Kidney (tissue), 14 donors: ENCODE measurements around the gene ZNF506. TPM values are rescaled to one million over a fixed set of nuclear protein-coding genes. Genes with fewer than 3 reads are reported as not detected.
"Not testable (repeated sequence)": the region's sequence is repeated elsewhere in the genome, so short reads cannot be mapped to it uniquely, and the experiment has no call there.

Experiments
- DNase-seq, 5 donors: peaks; one replicate each; pipeline ENCODE4 v3.0.0-alpha.2; 2013 to 2020
- FAIRE-seq: peaks from 2 replicates; lab custom pipeline; 2012; peaks lifted over from hg19 to GRCh38; lab: Jason Lieb, UNC
- H3K27ac ChIP-seq, 2 donors: one replicate each; pipeline ENCODE4 v1.7.0; 2013; ENCODE audit warnings: low read depth in 2 of 2, low read length in 2 of 2, inconsistent platforms in 1 of 2
- H3K27me3 ChIP-seq: one replicate; pipeline ENCODE4 v1.7.1; 2013; ENCODE audit warnings: low read length, inconsistent platforms; ENCODE audit not compliant: control insufficient read depth, insufficient read depth
- H3K36me3 ChIP-seq, 3 donors: one replicate each; pipeline versions ENCODE4 v1.7.0 to v1.7.1; 2013; ENCODE audit warnings: low read length in 3 of 3, control low read depth in 1 of 3, inconsistent platforms in 1 of 3; ENCODE audit not compliant: insufficient read depth in 3 of 3, control insufficient read depth in 2 of 3
- H3K4me1 ChIP-seq, 3 donors: one replicate each; pipeline versions ENCODE4 v1.7.0 to v1.7.1; 2013; ENCODE audit warnings: low read length in 3 of 3, inconsistent platforms in 1 of 3, low read depth in 1 of 3; ENCODE audit not compliant: control insufficient read depth in 2 of 3, insufficient read depth in 2 of 3
- H3K4me3 ChIP-seq, 3 donors: one replicate each; pipeline versions ENCODE4 v1.7.0 to v1.8.1; 2013; ENCODE audit warnings: low read length in 3 of 3, control low read depth in 1 of 3, inconsistent platforms in 1 of 3
- H3K9ac ChIP-seq, 3 donors: one replicate each; pipeline versions ENCODE4 v1.7.0 to v1.7.1; 2013; ENCODE audit warnings: low read length in 3 of 3, control low read depth in 1 of 3, inconsistent platforms in 1 of 3
- H3K9me3 ChIP-seq, 3 donors: one replicate each; pipeline versions ENCODE4 v1.7.0 to v1.7.1; 2013; ENCODE audit warnings: low read length in 3 of 3, control low read depth in 1 of 3, inconsistent platforms in 1 of 3; ENCODE audit not compliant: control insufficient read depth in 2 of 3, insufficient read depth in 1 of 3
- CTCF ChIP-seq: IDR thresholded peaks from 3 replicates; pipeline ENCODE4 v1.5.1; 2012; ENCODE audit warnings: mild to moderate bottlenecking, moderate library complexity, borderline replicate concordance; ENCODE audit not compliant: insufficient read depth; ENCODE audit errors: extremely low read depth
- intact Hi-C: fragments of 100-400 bp; cut with DNase I; formaldehyde crosslinking; loops from one replicate; pipeline ENCODE4 v1.11.1; 2022
- polyA plus RNA-seq: library from polyadenylated mRNA; stranded (reverse); fragments of 350-450 nt; fragmentation: Illumina TruSeq; extraction: RNeasy Lipid Tissue Mini Kit (QIAGEN cat#74804); gene quantifications from one replicate; pipeline ENCODE4 v1.2.3, GENCODE V29; 2014; ENCODE audit warnings: low read depth, low replicate concordance; ENCODE audit not compliant: insufficient read depth
- total RNA-seq: library from RNA; stranded (reverse); fragmentation: NEBNext Ultra II Directional; extraction: Animal tissue kit (Norgen Biotek cat#: 25700); gene quantifications from one replicate; pipeline ENCODE4 v1.2.1, GENCODE V29; 2021
- donor health status: control.
- donor health status: control.
- donor health status: control.
- donor health status: control.
- donor health status: control.
- donor health status: DM: yes; HTN: yes; CAD: no.
- donor health status: Normal renal cell carcinoma (clear cell type).

ZNF506 gene
- total and polyA plus RNA-seq, 2 donors from 2014 or later: 7.4 to 37.8 TPM

GRCh38 chr19:19816679-19817078 is 4.9 kb downstream of the ZNF506 start:
- H3K36me3 ChIP-seq: no peaks in the 10 kb centered on the region
- FAIRE-seq (no peak), DNase-seq (no peak)
- no peak overlapping the region for H3K9ac ChIP-seq
- no peak for TF ChIP-seq CTCF
- H3K27ac ChIP-seq: no peak overlapping the region
- H3K9me3 ChIP-seq: no peaks in the 10 kb centered on the region
- H3K4me3 ChIP-seq: no peak overlapping the region
- no peaks in the 10 kb centered on the region for H3K27me3 ChIP-seq
- H3K4me1 ChIP-seq: peaks cover 0 to 4% (median 0%) of the 10 kb centered on the region in 3 donors
- intact Hi-C loops: no loop called here

GRCh38 chr19:19811999-19812398 is 9.6 kb downstream of the ZNF506 start:
- intact Hi-C loops, FAIRE-seq, H3K27ac ChIP-seq: not testable (repeated sequence)

GRCh38 chr19:19805480-19805879 is 16.1 kb downstream of the ZNF506 start:
- no peak overlapping the region for H3K9ac ChIP-seq
- no peak overlapping the region for H3K4me3 ChIP-seq
- no peak for TF ChIP-seq CTCF
- DNase-seq: no peak
- H3K9me3 ChIP-seq: peaks cover 0 to 3% (median 0%) of the 10 kb centered on the region in 3 donors
- no peaks in the 10 kb centered on the region for H3K4me1 ChIP-seq
- H3K27me3 ChIP-seq: no peaks in the 10 kb centered on the region
- no peak overlapping the region for H3K27ac ChIP-seq
- no peak for FAIRE-seq
- peaks cover 0 to 8% (median 3%) of the 10 kb centered on the region in 3 donors for H3K36me3 ChIP-seq
- intact Hi-C loops: no loop called here

More at GRCh38 chr19:19811999-19812398, 9.6 kb downstream of the ZNF506 start:
- H3K9me3 ChIP-seq, DNase-seq, H3K36me3 ChIP-seq, H3K27me3 ChIP-seq, H3K4me3 ChIP-seq, H3K4me1 ChIP-seq, H3K9ac ChIP-seq: not testable (repeated sequence)

DNA sequence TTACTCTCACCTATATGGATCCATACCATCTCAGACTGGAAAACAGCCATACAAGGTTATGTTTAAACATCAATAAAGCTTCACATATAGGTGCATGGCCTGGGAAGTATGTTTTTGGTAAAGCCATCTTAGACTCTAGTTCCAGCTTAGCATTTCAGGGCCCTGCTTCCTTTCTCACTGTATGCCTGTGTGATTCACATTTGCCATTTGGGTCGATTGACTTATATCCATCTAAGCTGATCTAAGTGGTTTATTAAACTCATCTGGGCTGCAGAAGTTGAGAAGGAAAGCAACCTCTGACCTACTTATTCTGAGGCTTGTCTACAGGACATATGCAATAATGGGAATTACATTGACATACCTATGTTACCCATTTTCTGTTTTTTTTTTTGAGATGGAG is 33.5 kb downstream of the ZNF506 start:
- no peak overlapping the region for H3K4me3 ChIP-seq
- no peaks in the 10 kb centered on the region for H3K4me1 ChIP-seq
- H3K27me3 ChIP-seq: no peaks in the 10 kb centered on the region
- intact Hi-C loops: no loop called here
- H3K9me3 ChIP-seq: no peaks in the 10 kb centered on the region
- no peak for TF ChIP-seq CTCF
- H3K36me3 ChIP-seq: peaks cover 9 to 22% (median 10%) of the 10 kb centered on the region in 3 donors
- no peak overlapping the region for H3K9ac ChIP-seq
- no peak overlapping the region for H3K27ac ChIP-seq
- DNase-seq (no peak), FAIRE-seq (no peak)

- H3K4me1 ChIP-seq, H3K27me3 ChIP-seq, FAIRE-seq, H3K4me3 ChIP-seq, H3K9ac ChIP-seq, H3K27ac ChIP-seq, intact Hi-C loops, DNase-seq, H3K9me3 ChIP-seq: not testable (repeated sequence)
- peaks cover 2 to 14% (median 8%) of the 10 kb centered on the region in 3 donors for H3K36me3 ChIP-seq
Measured at GRCh38 chr19:19785476-19785875, 36.1 kb downstream of the ZNF506 start.
